PC-9 (cell line): ENCODE results near the gene CST1. TPM values are rescaled to one million over a fixed set of nuclear protein-coding genes. Genes with fewer than 3 reads are reported as not detected.

Experiments used
- BruUV-seq: library from RNA; stranded (reverse); fragments of 400-500 nt; replicated peaks from 2 replicates; lab custom pipeline; 2021; lab: Mats Ljungman, UMichigan
- CTCF ChIA-PET: fragments of 300-600 bp; sonication (Branson Sonifier 250); formaldehyde crosslinking; loops from one replicate; lab custom pipeline; 2022; ENCODE audit warnings: antibody characterized with exemption; lab: Charles Lee
- POLR2A ChIA-PET: fragments of 300-600 bp; sonication (Branson Sonifier 250); formaldehyde crosslinking; loops from one replicate; lab custom pipeline; 2022; ENCODE audit warnings: antibody characterized with exemption; ENCODE audit not compliant: unreplicated experiment; lab: Charles Lee
- DNase-seq, 2 experiments: peaks; one replicate each; pipeline versions ENCODE4 v3.0.0 to v3.0.0-alpha.2; 2015 to 2022; ENCODE audit warnings: mixed read lengths in 1 of 2
- H2AFZ ChIP-seq: fragments of 200-600 bp; sonication (generic); 2 replicates; pipeline ENCODE4 v1.8.1; 2017; ENCODE audit warnings: antibody characterized with exemption
- H3F3A ChIP-seq: fragments of 200-600 bp; sonication (generic); 2 replicates; pipeline ENCODE4 v1.8.1; 2017; ENCODE audit warnings: antibody characterized with exemption, mild to moderate bottlenecking, low read depth; ENCODE audit not compliant: insufficient read depth
- H3K27ac ChIP-seq: fragments of 200-600 bp; sonication (generic); 2 replicates; pipeline ENCODE4 v1.6.1; 2016; ENCODE audit warnings: mixed run types
- H3K27me3 ChIP-seq: fragments of 200-600 bp; sonication (generic); 2 replicates; pipeline ENCODE4 v1.6.1; 2016; ENCODE audit warnings: low read depth, mixed run types; ENCODE audit not compliant: insufficient read depth
- H3K36me3 ChIP-seq: fragments of 200-600 bp; sonication (generic); 2 replicates; pipeline ENCODE4 v1.6.1; 2016; ENCODE audit warnings: low read depth, mixed run types
- H3K4me1 ChIP-seq: fragments of 200-600 bp; sonication (generic); replicated peaks from 2 replicates; pipeline ENCODE4 v1.6.1; 2016; ENCODE audit warnings: mixed run types; ENCODE audit not compliant: insufficient read depth
- H3K4me2 ChIP-seq: fragments of 200-600 bp; sonication (generic); 2 replicates; pipeline ENCODE4 v1.6.1; 2017; ENCODE audit warnings: mixed run types
- H3K4me3 ChIP-seq: fragments of 200-600 bp; sonication (generic); 2 replicates; pipeline ENCODE4 v1.6.1; 2016; ENCODE audit warnings: mixed run types
- H3K79me2 ChIP-seq: fragments of 200-600 bp; sonication (generic); 2 replicates; pipeline ENCODE4 v1.6.1; 2017; ENCODE audit warnings: low read depth, mixed run types
- H3K9me2 ChIP-seq: fragments of 200-600 bp; sonication (generic); 2 replicates; pipeline ENCODE4 v1.8.1; 2017; ENCODE audit warnings: mild to moderate bottlenecking; ENCODE audit not compliant: insufficient read depth
- H3K9me3 ChIP-seq: fragments of 200-600 bp; sonication (generic); 2 replicates; pipeline ENCODE4 v1.8.1; 2016; ENCODE audit warnings: low read depth; ENCODE audit not compliant: insufficient read depth
- H4K20me1 ChIP-seq: fragments of 200-600 bp; sonication (generic); 2 replicates; pipeline ENCODE4 v1.8.1; 2017; ENCODE audit not compliant: insufficient read depth
- CTCF ChIP-seq: fragments of 200-600 bp; sonication (generic); conservative IDR thresholded peaks from 2 replicates; pipeline ENCODE4 v1.6.1; 2017; ENCODE audit warnings: mixed run types, antibody characterized with exemption, mild to moderate bottlenecking, moderate library complexity
- EZH2 ChIP-seq: fragments of 200-600 bp; sonication (generic); IDR thresholded peaks from 2 replicates; pipeline ENCODE4 v1.8.0; 2017; ENCODE audit warnings: antibody characterized with exemption, low read depth
- intact Hi-C: fragments of 100-400 bp; cut with micrococcal nuclease; formaldehyde crosslinking; loops from one replicate; pipeline ENCODE4 v1.10.0; 2022; ENCODE audit not compliant: unreplicated experiment
- total RNA-seq: library from RNA; stranded (reverse); gene quantifications from 2 replicates; pipeline ENCODE4 v1.2.3, GENCODE V29; 2021

CST1 gene
- total RNA-seq, 1 experiment from 2014 or later = 0.76 TPM

- intact Hi-C loops = no loop called here
- CTCF ChIA-PET = no interaction called here
- no peaks in the 10 kb centered on the region for H3K27me3 ChIP-seq
These were observed 44.8 kb downstream of the CST1 start for GRCh38 chr20:23705895-23706294.

GRCh38 chr20:23702021-23702420 is 48.7 kb downstream of the CST1 start:
- Histone ChIP-seq H3F3A (no peaks in the 10 kb centered on the region), H3K4me1 (peaks cover 12% of the 10 kb centered on the region; the same call in 1 of the 2 replicates), H3K27ac (no peak overlapping the region; the same call in 1 of the 2 replicates), H3K9me2 (no peaks in the 10 kb centered on the region), H3K27me3 (no peaks in the 10 kb centered on the region), H3K9me3 (no peaks in the 10 kb centered on the region), H3K4me2 (no peak overlapping the region), H3K4me3 (no peak overlapping the region), H2AFZ (no peak overlapping the region), H4K20me1 (no peaks in the 10 kb centered on the region), H3K79me2 (no peaks in the 10 kb centered on the region), H3K36me3 (no peaks in the 10 kb centered on the region)
- TF ChIP-seq EZH2 = no peak
- no peak for TF ChIP-seq CTCF
- DNase-seq = no peak
- intact Hi-C loops = no loop called here
- POLR2A ChIA-PET = no interaction called here
- CTCF ChIA-PET = no interaction called here
- no TSS peak for BruUV-seq

More at GRCh38 chr20:23705895-23706294, 44.8 kb downstream of the CST1 start:
- no TSS peak for BruUV-seq
- H3K9me2 ChIP-seq = no peaks in the 10 kb centered on the region
- H3K27ac ChIP-seq = no peak overlapping the region
- H3K4me1 ChIP-seq = peaks cover 12% of the 10 kb centered on the region; the same call in 1 of the 2 replicates
- POLR2A ChIA-PET = no interaction called here
- H3K9me3 ChIP-seq = no peaks in the 10 kb centered on the region
- no peaks in the 10 kb centered on the region for H4K20me1 ChIP-seq
- TF ChIP-seq EZH2 = no peak
- TF ChIP-seq CTCF = no peak
- no peak overlapping the region for H3K4me3 ChIP-seq
- H3F3A ChIP-seq = no peaks in the 10 kb centered on the region
- H3K36me3 ChIP-seq = no peaks in the 10 kb centered on the region
- no peaks in the 10 kb centered on the region for H3K79me2 ChIP-seq
- DNase-seq = no peak
- no peak overlapping the region for H2AFZ ChIP-seq
- no peak overlapping the region for H3K4me2 ChIP-seq

GRCh38 chr20:23700931-23701330 is 49.8 kb downstream of the CST1 start:
- H3K27me3 ChIP-seq = no peaks in the 10 kb centered on the region
- POLR2A ChIA-PET = no interaction called here
- H3K36me3 ChIP-seq = no peaks in the 10 kb centered on the region
- H3K4me2 ChIP-seq = no peak overlapping the region
- CTCF ChIA-PET = no interaction called here
- H3K9me3 ChIP-seq = no peaks in the 10 kb centered on the region
- no peaks in the 10 kb centered on the region for H3K9me2 ChIP-seq
- peaks cover 12% of the 10 kb centered on the region; the same call in 1 of the 2 replicates for H3K4me1 ChIP-seq
- no peak overlapping the region for H3K4me3 ChIP-seq
- no TSS peak for BruUV-seq
- no peak for DNase-seq
- no peak overlapping the region for H3K27ac ChIP-seq
- TF ChIP-seq CTCF (no peak), EZH2 (no peak)
- intact Hi-C loops = no loop called here
- H2AFZ ChIP-seq = no peak overlapping the region
- no peaks in the 10 kb centered on the region for H3K79me2 ChIP-seq
- no peaks in the 10 kb centered on the region for H4K20me1 ChIP-seq
- no peaks in the 10 kb centered on the region for H3F3A ChIP-seq
